Liver (tissue), 3 donors: ENCODE results near the gene TTC38.

ENCODE experiments used
- CTCF ChIP-seq: fragments of 150-350 bp; IDR thresholded peaks from 2 replicates; pipeline ENCODE4 v1.5.1; 2017; ENCODE audit warnings: improper control_type of control experiment, low read depth, low read length; ENCODE audit not compliant: missing input control
- RAD21 ChIP-seq, 2 donors: IDR thresholded peaks; 2 replicates each; pipeline ENCODE4 v1.6.1; 2016; ENCODE audit warnings: antibody characterized with exemption in 2 of 2, mild to moderate bottlenecking in 2 of 2
- TAF1 ChIP-seq: conservative IDR thresholded peaks from 2 replicates; pipeline ENCODE4 v1.6.1; 2016; ENCODE audit warnings: antibody characterized with exemption, mild to moderate bottlenecking
- donor health status: healthy.
- donor health status: healthy.

GRCh38 chr22:46336119-46337078, 68.6 kb downstream of the TTC38 start:
- TF ChIP-seq RAD21 (IDR thresholded peaks at IDR 0.05), result no peak
- TF ChIP-seq TAF1, result no peak
- no peak for TF ChIP-seq CTCF
